GM18868 (cell line): Measurements from ENCODE around the gene RPUSD4.
A peak's percentile ranks its signal among the peaks of the same experiment; 100 is the strongest.

Experiments
- ATAC-seq: cut with Tn5 transposase; IDR thresholded peaks from one replicate; pipeline ENCODE4 v1.9.1; 2021; ENCODE audit warnings: mild to moderate bottlenecking, moderate library complexity; ENCODE audit not compliant: unreplicated experiment

The RPUSD4 gene

DNA sequence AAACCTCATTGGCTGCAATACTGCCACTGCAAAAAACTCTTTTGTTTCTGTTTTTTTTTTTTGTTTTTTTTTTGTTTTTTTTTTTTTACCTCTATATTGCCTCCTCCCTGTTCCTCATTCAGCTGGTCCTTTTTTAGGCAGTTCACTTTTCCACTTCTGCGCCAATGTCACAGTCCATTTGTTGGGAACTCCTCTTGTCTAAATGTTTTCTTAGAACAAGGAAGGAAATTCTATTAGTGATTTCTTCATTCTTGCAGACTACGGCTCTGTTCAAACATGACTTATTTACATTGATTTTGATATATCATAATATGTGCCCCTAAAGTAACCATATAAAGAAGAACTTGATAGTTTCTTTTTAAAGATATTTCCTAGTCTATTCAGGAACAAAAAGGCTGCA, 3.0 kb upstream of the RPUSD4 start:
- no peak for ATAC-seq

DNA sequence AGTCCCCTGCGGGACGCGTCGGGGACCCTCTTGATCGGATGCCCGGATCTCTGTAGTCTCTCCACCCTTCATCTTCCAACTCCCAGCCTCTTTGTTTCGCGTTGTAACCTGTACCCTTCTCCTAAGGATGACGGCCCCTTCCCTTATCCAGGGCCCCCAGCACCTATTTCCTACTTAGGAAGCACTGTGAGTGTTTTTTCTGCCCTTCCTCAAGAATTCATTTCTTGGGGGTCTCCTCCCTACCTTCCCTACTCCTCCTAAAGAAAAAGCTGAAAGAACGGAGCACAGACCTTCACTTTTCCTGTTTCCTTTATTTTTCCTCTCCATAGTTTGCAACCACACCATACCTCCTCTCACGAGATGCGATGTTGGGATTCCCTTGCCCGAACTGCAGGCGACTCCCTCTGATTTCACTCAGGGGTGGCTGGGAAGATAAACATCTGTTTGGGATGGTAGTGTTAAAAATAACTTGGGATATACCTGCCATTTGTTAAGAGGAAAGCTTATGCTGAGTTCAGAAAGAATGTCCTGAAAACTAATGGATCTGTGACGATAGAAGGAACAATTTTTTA, 725 bp upstream of the RPUSD4 start:
- ATAC-seq: no peak

DNA sequence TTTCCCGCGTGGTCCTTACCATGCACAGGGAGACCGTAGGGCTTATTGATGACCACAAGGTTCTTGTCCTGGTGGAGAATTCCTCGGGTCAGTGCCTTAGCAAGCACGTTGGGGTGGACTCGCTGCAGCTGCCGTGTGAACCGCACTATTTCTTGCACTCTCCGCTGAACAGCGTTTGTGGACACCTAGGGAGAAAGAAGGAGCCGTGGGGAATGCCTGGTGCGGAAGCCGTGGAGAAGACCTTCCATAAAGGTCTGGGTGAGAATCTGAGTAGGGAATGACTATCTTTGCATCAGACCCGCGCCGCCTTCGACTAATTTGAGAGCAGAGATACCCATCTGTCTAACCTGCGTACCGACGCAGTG, 597 bp downstream of the RPUSD4 start:
- no peak for ATAC-seq

DNA sequence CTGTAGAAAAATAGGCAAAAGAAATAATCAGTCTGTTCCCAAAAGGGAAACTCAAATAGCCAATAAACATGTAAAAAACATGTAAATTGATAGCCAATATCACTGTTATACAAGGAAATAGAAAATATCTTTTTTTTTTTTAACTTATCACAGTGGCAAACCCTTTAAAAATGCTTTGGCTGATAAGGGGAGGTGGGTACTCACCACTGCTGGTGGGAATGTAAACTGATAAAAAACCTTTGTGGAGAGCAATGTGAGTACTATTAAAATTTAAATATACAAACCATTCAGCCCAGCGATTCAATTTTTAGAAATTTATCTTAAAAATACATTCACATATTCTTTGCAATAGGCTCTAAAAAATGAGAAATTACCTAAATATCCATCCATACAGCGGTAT, 3.6 kb downstream of the RPUSD4 start:
- ATAC-seq: no peak

DNA sequence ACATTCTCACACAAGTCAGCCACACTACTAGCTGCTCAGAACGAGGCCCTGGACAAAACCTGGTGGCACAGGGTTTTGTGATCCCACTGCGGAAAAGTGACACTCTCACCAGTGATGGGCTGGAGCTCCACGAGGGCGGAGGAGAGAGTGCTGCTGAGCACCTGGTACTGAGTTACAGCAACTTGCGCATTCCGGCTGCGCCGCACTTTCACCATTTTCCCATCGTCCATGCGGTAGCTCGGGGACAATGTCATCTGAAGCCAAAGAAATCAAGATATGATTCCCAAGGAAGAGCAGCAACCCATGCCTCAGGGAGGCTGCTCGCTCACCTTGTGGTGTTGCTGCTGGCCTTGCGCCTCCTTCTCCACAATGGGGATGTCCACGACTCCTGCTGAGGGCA, 6.1 kb downstream of the RPUSD4 start:
- no peak for ATAC-seq

DNA sequence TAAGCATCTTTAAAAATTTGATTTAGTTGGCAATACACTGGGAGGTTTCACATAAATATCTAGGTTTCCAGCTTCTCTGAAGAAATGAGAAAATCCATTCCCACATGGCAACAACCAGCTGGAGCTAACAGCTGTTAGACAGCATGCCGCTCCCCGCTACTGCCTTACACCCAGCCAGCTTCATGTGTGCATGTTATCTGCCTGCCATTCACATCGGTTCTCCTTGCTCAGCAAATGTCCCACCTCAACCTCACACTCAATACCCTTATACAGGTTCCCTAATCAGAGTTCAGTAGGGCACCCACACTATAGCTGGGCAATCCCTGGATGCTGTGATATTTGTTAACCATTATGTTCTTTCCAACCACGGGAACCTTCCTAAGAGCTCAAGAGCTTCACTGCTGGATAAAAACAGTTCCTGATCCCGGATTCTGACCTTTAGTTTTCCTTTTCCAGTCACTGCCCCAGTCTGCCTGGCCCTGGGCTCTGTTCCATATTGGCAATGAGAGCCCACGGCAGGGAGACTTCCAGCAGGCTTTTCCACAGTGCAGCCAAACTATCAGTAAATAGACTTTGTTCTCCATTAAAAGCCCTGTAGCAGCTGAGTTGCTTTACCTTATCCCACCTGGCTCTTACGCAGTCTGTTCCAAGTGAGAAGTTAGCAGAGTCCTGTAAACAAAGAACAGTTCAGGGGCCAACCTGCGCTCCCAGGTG, 8.6 kb downstream of the RPUSD4 start:
- ATAC-seq: no peak

DNA sequence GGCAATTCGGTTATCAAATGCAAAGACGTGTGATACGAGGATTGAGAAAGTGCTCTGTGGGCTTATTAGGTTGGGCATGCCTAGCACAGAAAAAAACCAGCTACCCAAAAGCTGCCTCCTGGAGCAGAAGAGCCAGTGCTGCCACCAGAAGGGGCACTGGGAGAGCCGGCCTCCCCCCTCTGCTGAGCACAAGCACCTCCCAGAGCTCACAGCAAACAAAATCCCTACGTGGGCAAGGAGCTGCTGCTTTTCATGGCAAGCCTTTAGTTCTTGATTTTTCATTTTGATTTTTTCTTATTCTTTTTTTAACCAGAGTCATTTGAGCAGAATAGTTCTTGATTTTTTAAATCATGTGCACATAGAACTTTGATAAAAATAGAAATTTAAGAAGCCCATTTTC, 12.8 kb downstream of the RPUSD4 start:
- ATAC-seq: no peak

DNA sequence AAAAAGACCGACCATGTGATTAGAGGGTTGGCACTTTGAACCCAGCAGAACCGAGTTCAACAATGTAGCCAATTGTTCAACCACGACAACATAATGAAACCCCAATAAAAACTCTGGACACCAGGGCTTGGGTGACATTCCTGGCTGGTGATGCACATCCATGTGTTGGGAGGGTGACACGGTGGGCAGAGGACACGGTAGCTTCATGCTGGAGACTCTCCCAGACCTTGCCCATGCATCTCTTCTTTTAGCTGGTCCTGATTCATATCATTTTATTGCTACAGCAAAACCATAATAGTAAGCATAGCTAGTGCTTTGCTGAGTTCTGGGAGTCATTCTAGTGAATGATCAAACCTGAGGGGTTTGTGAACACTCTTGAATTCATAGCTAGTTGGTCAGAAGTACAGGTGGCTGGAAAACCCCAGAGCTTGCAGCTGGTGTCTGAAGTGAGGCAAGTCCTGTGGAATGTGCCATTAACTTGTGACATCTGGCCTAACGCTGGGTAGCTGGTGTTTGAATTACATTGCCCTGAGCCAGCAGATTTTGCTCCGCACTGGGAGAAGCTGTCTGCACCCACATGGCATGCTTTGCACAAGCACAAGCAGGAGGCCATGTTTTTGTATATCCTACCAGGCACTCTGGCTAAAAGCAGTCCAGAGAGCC, 14.0 kb downstream of the RPUSD4 start:
- ATAC-seq: no peak

DNA sequence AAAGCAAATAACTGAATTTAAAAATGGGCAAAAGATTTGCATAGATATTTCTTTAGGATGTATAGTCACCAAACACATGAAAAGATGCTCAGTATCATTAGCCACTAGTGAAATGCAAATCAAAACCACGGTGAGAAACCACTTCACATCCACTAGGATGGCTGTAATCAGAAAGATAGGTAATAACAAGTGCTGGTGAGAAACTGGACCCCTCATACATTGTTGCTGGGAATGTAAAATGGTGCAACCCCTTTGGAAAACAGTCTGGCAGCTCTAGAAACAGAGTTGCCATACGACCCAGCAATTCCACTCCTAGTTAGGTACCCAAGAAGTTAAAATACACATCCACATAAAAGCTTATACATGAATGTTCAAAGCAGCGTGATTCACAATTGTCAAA, 16.3 kb downstream of the RPUSD4 start:
- no peak for ATAC-seq

DNA sequence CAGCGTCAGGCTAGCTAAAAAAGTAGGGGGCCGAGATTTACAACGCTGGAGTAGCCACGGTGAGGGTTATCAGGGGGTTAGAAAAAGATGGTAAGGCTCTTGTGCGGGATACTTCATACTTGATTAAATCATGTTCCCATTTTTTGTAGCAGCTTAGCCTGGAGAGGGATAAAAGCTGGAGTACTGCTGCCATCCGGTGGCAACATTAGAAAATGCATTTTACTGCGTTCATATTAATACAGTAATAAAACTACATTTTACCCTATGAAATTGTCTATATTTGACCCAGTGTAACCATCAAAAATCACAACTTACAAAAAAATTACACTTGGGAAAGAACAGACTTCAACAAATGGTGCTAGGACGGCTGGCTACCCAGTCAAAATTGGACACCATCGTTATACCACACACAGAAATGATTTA, 17.3 kb downstream of the RPUSD4 start:
- no peak for ATAC-seq

DNA sequence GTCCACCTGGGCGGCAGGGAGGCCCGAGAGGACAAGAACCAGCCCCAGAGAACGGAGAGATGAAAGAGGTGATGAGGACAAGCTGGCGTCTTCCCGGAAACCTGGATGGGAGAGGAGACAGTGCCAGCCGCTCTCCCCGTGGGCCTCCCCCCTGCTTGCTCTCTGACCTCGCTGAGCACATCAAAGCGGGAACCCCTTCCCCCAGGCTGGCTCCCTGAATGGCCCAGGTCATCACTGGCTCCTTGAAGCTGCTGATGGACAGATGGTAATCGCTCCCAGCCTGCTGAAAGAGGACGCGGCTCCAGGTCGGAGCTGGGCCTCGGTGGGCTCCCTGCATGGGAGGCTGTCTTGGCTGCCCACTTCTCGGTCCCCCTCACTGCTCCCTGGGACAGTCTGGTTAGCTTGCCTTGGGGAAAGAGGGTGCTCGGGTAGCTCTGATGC, 18.4 kb downstream of the RPUSD4 start:
- ATAC-seq: no peak

DNA sequence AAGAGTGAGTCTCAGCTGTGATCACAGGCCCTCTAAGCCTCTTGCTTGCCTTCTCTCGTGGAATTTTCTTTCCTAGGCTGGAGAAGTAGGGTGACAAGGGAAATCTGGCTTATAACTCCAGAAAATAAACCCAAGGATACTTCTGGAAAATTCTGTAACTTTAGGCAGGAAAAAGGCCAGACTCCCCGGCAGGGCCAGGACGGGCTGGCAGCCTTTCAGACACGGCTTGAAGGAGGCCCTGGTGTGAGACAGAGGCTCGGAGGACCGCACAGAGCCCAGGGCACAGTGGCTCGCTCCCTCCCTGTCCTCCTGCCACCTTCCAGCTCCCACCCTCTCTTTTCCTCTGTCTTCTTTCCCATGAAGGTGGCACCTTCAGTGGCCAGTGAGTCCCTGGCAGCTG, 19.1 kb downstream of the RPUSD4 start:
- ATAC-seq: no peak

DNA sequence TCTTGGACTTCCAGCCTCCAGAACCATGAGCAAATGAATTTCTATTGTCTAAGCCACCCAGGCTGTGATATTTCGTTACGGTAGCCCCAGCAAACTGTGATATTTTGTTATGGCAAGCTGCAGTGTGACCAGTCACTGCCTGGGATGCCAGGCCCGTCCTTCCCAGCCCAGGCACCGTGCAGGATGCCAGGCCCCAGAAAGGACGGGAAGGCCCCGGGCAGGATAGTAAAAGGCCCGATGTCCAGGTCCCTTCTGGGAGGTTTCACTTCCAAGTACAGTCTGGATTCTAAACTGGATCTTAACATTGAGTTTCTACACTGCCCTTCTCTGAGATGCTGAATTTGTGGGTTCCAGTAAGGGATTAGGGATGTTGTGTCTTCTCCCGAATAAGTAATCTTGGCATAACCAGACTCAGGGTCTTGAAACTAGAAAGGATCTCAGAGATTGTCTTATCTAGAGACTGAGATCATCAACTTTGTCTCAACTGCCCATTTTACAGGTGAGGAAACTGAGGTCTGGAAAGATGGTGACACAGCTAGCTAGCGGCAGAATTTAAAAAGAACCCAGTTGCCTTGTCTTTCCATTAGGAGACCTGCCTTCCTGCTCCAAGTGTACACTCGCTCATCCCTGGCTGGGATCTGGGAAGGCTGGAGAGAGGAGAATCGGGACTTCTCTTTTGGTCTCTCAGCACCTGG, 19.9 kb downstream of the RPUSD4 start:
- ATAC-seq: no peak

DNA sequence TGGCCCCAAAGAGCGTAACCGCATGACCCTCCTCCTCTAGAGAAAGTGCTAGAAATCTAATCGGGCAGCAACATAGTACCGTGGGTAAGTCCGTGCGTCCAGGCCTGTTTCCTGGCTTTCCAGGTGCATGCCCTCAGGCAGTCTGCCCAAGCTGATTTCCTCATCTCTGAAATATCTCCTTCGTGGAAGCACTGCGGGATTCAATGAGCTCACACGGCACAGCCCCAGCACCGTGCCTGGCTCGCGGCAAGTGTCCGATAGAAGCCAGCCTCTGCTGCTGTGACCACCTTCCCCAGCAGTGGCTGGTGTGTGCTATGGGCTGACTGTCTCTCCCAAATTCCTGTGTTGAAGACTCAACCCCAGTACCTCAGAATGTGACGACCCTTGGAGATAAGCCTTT, 20.7 kb downstream of the RPUSD4 start:
- no peak for ATAC-seq

DNA sequence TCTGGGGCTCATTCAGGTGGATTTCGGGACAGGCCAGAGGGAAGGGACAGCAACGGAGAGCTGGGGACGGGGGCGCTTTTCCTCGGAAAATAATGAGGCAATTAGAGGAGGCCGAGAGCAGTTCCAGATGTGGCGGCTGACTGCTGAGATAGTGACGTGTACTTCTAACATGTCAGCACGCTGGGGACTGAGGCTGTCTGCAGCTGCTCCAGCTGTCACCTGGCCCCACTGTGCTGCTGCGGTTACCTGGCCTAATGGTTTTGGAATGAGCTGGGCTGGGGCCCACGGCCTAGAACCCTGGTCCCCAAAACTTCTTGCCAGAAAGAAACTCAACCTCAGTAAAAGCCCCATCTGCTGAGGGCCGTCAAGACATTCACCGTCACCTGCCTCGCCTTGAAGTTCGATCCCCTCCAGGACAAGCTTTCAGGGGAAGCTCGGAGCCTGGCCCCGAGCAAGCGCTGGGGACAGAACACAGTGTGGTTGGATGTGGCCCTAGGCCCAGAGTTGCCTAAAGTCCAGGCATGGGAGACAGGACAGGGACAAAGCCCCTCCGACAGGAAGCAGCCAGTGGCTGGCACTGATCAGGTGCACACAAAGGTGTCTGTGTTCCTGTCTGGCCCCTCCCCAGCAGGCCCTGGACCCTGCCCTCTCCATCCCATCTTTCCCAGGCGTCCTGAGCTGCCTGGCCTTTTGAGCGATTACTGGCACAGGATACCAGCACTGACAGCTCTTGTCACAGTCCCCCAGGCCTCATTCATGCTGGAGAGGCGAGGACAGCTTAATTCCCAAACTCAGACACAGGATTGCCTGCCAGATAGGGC, 22.1 kb downstream of the RPUSD4 start:
- ATAC-seq: peak; percentile 48

DNA sequence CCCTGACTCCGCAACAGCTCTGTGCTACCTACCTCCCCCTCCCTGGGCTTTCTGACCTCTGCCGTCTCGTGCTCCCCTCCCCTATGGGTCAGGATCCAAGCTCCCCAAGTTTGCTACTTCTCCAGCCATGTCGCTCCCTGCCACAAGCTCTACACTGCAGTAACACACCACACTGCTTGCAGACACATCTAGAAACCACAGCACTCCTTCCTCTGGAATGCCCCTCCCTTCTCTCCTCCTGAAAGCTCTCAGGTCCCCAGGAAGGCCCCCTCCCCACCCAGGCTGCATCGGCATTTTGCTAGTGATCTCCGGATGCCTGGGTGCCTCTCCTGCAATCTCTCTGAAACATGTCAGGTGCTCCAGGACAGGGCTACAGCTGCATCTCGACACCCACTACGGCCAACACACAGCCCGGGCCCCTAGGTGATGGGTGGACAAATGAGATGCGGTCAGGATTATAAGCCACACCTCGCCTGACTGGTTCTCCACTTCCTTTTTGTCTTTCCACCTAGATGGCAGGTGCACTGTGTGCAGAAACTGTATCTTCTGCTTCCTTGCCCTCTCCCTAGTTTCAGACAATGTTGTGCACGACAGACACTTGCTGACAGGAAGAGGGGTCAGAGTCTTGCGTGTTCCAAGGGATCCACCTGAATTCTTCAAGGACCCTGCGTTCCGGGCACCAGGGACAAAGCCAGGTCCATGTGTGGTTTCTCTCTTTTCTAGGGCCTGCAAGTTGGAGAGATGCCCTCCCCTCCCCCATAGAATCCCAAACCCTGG, 22.9 kb downstream of the RPUSD4 start:
- ATAC-seq: peak; percentile 71

DNA sequence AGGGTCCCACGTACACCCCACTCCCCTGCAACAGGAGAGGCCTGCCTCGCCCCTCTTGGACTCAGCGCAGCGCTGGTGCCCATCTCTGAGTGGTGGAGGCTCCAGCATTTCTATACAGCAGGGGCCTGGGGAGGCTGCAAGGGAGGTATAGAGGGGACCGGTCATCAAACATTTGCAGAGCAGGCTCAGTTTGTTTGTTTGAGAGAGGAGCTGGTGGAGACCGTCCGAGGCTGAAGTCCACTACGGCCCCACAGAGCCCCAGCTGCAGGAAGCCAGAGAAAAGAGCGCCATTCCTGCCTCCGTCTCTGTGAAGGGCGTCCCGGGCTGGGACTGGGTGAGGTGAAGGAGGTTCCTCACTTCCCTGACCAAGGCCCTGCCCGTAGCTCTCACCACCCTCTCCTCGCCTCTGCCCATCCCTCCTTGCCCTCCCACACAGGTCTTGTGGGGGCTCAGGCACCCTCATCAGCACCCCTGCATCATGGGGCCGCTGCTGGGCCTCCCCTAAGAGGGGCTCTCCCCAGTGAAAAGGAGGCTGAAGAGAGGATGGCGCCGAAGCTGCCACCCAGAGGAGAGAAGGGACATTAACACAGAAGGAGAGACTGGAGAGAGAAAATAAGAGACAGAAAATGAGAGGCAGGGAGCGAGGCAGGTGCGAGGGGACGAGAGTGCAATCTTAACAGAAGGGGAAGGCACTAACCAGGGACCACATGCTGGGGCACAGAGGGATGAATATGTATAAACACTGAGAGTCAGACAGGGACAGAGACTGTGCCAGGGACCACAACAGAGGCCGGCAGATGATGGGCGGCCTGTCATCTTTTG, 24.5 kb downstream of the RPUSD4 start:
- ATAC-seq: no peak

DNA sequence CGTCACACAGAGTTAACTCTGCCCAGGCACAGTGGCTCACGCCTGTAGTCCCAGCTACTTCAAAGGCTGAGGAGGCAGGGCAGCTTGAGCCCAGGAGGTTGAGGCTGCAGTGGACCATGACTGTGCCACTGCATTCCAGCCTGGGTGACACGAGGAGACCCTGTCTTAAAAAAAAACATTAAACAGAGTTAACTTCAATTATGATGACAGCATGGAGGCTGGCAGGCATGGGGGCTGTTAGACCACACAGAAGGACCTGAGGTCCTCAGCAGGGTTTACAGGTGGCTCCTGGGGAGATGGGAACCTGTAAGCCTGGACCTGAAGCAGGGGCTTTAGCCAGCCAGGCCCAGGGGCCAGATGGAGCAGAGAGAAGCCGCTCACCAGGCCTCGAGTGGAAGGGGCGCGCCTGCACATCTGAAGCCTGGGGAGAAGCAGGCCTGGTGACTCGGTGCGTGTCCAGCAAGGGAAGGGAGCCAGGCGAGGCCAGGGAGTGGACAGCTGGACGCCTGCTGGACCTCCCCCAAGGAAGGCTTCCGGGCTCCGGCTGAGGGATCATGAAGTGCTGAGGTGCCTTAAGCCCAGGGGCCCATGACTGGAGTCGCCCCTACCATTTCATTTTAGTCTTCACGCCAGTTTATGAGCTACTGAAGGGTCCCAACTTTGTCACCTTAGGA, 25.3 kb downstream of the RPUSD4 start:
- no peak for ATAC-seq
